HepG2 (cell line): ENCODE measurements around the gene DENND1C. TPM values are rescaled to one million over a fixed set of nuclear protein-coding genes. Genes with fewer than 3 reads are reported as not detected.

ENCODE experiments used
- BRD4 ChIP-seq: sonication (generic); formaldehyde crosslinking; IDR thresholded peaks from 2 replicates; pipeline ENCODE4 v1.4.0; 2020; ENCODE audit warnings: missing genetic modification reagents
- FIP1L1 ChIP-seq: fragments of 200-400 bp; formaldehyde crosslinking; IDR thresholded peaks from 2 replicates; pipeline ENCODE4 v1.6.1; 2018; ENCODE audit warnings: low read depth, mild to moderate bottlenecking, low read length, moderate library complexity, borderline replicate concordance; ENCODE audit not compliant: insufficient read depth
- FOXA3 ChIP-seq: IDR thresholded peaks from 2 replicates; pipeline ENCODE4 v1.6.1; 2016; ENCODE audit warnings: missing genetic modification reagents, missing compliant biosample characterization
- HMG20B ChIP-seq: conservative IDR thresholded peaks from 2 replicates; pipeline ENCODE4 v1.6.1; 2016; ENCODE audit warnings: missing genetic modification reagents, missing compliant biosample characterization
- ISL2 ChIP-seq: sonication (generic); formaldehyde crosslinking; IDR thresholded peaks from 2 replicates; pipeline ENCODE4 v1.5.0; 2020; ENCODE audit warnings: missing genetic modification reagents
- KLF11 ChIP-seq: IDR thresholded peaks from 2 replicates; pipeline ENCODE4 v1.6.1; 2016; ENCODE audit warnings: missing compliant biosample characterization
- NKX3-1 ChIP-seq: sonication (generic); formaldehyde crosslinking; IDR thresholded peaks from 2 replicates; pipeline ENCODE4 v1.5.0; 2020; ENCODE audit warnings: missing genetic modification reagents
- NRL ChIP-seq: sonication (generic); formaldehyde crosslinking; IDR thresholded peaks from 2 replicates; pipeline ENCODE4 v1.5.0; 2020; ENCODE audit warnings: missing genetic modification reagents, mild to moderate bottlenecking, moderate library complexity, borderline replicate concordance
- POLR2G ChIP-seq: fragments of 200-400 bp; formaldehyde crosslinking; IDR thresholded peaks from 2 replicates; pipeline ENCODE4 v1.6.1; 2018; ENCODE audit warnings: mild to moderate bottlenecking, low read depth, low read length, moderate library complexity
- PPARG ChIP-seq: conservative IDR thresholded peaks from 2 replicates; pipeline ENCODE4 v1.6.1; 2016; ENCODE audit warnings: missing biosample characterization, missing genetic modification reagents
- RBM22 ChIP-seq: fragments of 200-400 bp; formaldehyde crosslinking; optimal IDR thresholded peaks from 2 replicates; pipeline ENCODE3; 2017; ENCODE audit warnings: mild to moderate bottlenecking, low read length, moderate library complexity
- RELA ChIP-seq: sonication (generic); formaldehyde crosslinking; IDR thresholded peaks from 2 replicates; pipeline ENCODE4 v1.4.0; 2020; ENCODE audit warnings: missing genetic modification reagents
- SMARCC2 ChIP-seq: fragments of 450-650 bp; IDR thresholded peaks from 2 replicates; pipeline ENCODE4 v1.6.1; 2017; ENCODE audit warnings: antibody characterized with exemption, mild to moderate bottlenecking
- SRY ChIP-seq: sonication (generic); formaldehyde crosslinking; IDR thresholded peaks from 2 replicates; pipeline ENCODE4 v1.8.0; 2022; ENCODE audit warnings: mild to moderate bottlenecking, missing genetic modification reagents
- TEAD3 ChIP-seq: optimal IDR thresholded peaks from 2 replicates; pipeline ENCODE3; 2016; ENCODE audit warnings: borderline replicate concordance
- ZBTB3 ChIP-seq: sonication (generic); formaldehyde crosslinking; IDR thresholded peaks from 2 replicates; pipeline ENCODE4 v1.4.0; 2020; ENCODE audit warnings: low read depth, mild to moderate bottlenecking, moderate library complexity, missing genetic modification reagents, borderline replicate concordance
- ZNF333 ChIP-seq: sonication (generic); formaldehyde crosslinking; IDR thresholded peaks from 2 replicates; pipeline ENCODE4 v1.4.0; 2020; ENCODE audit warnings: mild to moderate bottlenecking, missing genetic modification reagents, borderline replicate concordance
- ZNF343 ChIP-seq: sonication (generic); formaldehyde crosslinking; IDR thresholded peaks from 2 replicates; pipeline ENCODE4 v1.4.0; 2020; ENCODE audit warnings: mild to moderate bottlenecking, missing genetic modification reagents
- ZNF562 ChIP-seq: sonication (generic); formaldehyde crosslinking; IDR thresholded peaks from 2 replicates; pipeline ENCODE4 v1.8.0; 2022; ENCODE audit warnings: missing genetic modification reagents, borderline replicate concordance
- ZNF572 ChIP-seq: sonication (generic); formaldehyde crosslinking; IDR thresholded peaks from 2 replicates; pipeline ENCODE4 v1.5.1; 2020; ENCODE audit warnings: mild to moderate bottlenecking, missing genetic modification reagents
- polyA plus RNA-seq, 8 experiments: library from polyadenylated mRNA; depleted of rRNA in 3 of 8; stranded (reverse) in 7 of 8; unstranded in 1 of 8; fragments of >200 nt; fragmentation: Illumina TruSeq in 4 of 8; extraction: Trizol in 4 of 8; gene quantifications; 2 replicates each; pipeline versions ENCODE4 v1.2.1 to v1.2.3, GENCODE V29; 2011 to 2016; ENCODE audit warnings: low read depth in 4 of 8, missing spikeins in 1 of 8, mixed read lengths in 1 of 8; ENCODE audit not compliant: insufficient read depth in 1 of 8
- total RNA-seq, 5 experiments: library from RNA; depleted of rRNA; stranded (reverse); fragments of >200 nt; fragmentation: Illumina TruSeq; extraction: Trizol; gene quantifications; 2 replicates each; pipeline ENCODE4 v1.2.3, GENCODE V29; 2016; ENCODE audit warnings: low read depth in 1 of 5
- TF ChIP-seq, protein P1 (sequence below): sonication (generic); formaldehyde crosslinking; conservative IDR thresholded peaks from 2 replicates; pipeline ENCODE4 v1.5.0; 2020; ENCODE audit warnings: missing genetic modification reagents
- TF ChIP-seq, protein P2 (sequence below): fragments of 450-650 bp; IDR thresholded peaks from 2 replicates; pipeline ENCODE4 v1.6.1; 2017
- TF ChIP-seq, protein P3 (sequence below): sonication (generic); formaldehyde crosslinking; IDR thresholded peaks from 2 replicates; pipeline ENCODE4 v1.9.0; 2021; ENCODE audit warnings: missing genetic modification reagents, borderline replicate concordance
- TF ChIP-seq, protein P4 (sequence below): sonication (generic); formaldehyde crosslinking; IDR thresholded peaks from 2 replicates; pipeline ENCODE4 v1.8.1; 2023; ENCODE audit warnings: mild to moderate bottlenecking, moderate library complexity, missing genetic modification reagents
- TF ChIP-seq, protein P5 (sequence below): sonication (generic); formaldehyde crosslinking; IDR thresholded peaks from 2 replicates; pipeline ENCODE4 v1.4.0; 2020; ENCODE audit warnings: missing genetic modification reagents

Gene DENND1C
- total and polyA plus RNA-seq, 2 of the 13 experiments (the other 11 are each of a cell fraction or from before 2014, with no cell fraction given): 0.04 to 0.73 TPM

DNA sequence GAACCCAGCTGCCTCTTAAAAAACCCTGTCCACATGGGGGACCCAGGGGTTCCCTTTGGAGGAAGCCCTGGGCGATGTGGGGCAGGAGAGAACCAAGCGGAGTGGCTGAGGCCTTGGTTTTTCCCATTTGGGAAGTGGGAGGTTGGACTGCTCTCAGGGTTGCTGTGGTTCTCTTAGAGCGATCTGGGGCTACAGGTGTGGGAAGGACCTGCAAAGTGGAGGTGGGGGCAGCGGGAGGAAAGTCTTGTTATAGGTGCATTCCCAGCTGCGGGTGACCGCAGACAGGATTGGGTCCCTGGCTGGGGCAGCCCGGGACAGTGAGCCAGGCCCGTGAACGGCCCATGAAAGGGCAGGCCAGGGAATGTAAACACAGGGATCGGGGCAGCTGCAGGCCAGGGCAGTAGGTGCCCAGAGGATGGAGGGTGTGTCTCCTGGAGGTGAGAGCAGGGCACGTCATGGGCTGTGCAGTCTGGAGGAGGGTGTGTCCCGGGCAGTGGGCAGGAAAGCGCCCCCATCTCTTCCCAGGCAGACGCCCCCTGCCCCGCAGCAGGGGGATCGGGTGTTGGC lies 22.8 kb downstream of the DENND1C start (continued):
- TF ChIP-seq, protein P1, sequence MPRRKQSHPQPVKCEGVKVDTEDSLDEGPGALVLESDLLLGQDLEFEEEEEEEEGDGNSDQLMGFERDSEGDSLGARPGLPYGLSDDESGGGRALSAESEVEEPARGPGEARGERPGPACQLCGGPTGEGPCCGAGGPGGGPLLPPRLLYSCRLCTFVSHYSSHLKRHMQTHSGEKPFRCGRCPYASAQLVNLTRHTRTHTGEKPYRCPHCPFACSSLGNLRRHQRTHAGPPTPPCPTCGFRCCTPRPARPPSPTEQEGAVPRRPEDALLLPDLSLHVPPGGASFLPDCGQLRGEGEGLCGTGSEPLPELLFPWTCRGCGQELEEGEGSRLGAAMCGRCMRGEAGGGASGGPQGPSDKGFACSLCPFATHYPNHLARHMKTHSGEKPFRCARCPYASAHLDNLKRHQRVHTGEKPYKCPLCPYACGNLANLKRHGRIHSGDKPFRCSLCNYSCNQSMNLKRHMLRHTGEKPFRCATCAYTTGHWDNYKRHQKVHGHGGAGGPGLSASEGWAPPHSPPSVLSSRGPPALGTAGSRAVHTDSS (CRISPR knock-in tag): no peak
- TF ChIP-seq SMARCC2: no peak
- TF ChIP-seq, protein P2, sequence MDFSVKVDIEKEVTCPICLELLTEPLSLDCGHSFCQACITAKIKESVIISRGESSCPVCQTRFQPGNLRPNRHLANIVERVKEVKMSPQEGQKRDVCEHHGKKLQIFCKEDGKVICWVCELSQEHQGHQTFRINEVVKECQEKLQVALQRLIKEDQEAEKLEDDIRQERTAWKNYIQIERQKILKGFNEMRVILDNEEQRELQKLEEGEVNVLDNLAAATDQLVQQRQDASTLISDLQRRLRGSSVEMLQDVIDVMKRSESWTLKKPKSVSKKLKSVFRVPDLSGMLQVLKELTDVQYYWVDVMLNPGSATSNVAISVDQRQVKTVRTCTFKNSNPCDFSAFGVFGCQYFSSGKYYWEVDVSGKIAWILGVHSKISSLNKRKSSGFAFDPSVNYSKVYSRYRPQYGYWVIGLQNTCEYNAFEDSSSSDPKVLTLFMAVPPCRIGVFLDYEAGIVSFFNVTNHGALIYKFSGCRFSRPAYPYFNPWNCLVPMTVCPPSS: no peak
- no peak for TF ChIP-seq ZNF343 (CRISPR knock-in tag)
- no peak for TF ChIP-seq ZBTB3 (CRISPR knock-in tag)
- TF ChIP-seq ZNF333: no peak
- TF ChIP-seq RBM22: no peak
- no peak for TF ChIP-seq FIP1L1
- TF ChIP-seq, protein P3, sequence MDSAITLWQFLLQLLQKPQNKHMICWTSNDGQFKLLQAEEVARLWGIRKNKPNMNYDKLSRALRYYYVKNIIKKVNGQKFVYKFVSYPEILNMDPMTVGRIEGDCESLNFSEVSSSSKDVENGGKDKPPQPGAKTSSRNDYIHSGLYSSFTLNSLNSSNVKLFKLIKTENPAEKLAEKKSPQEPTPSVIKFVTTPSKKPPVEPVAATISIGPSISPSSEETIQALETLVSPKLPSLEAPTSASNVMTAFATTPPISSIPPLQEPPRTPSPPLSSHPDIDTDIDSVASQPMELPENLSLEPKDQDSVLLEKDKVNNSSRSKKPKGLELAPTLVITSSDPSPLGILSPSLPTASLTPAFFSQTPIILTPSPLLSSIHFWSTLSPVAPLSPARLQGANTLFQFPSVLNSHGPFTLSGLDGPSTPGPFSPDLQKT (CRISPR knock-in tag): no peak
- TF ChIP-seq TEAD3 (CRISPR knock-in tag): peak; percentile 45
- TF ChIP-seq NKX3-1 (CRISPR knock-in tag): no peak
- TF ChIP-seq BRD4 (CRISPR knock-in tag): no peak
- no peak for TF ChIP-seq ISL2 (CRISPR knock-in tag)
- no peak for TF ChIP-seq KLF11 (CRISPR knock-in tag)
- no peak for TF ChIP-seq ZNF572 (CRISPR knock-in tag)
- no peak for TF ChIP-seq SRY (CRISPR knock-in tag)
- TF ChIP-seq, protein P4, sequence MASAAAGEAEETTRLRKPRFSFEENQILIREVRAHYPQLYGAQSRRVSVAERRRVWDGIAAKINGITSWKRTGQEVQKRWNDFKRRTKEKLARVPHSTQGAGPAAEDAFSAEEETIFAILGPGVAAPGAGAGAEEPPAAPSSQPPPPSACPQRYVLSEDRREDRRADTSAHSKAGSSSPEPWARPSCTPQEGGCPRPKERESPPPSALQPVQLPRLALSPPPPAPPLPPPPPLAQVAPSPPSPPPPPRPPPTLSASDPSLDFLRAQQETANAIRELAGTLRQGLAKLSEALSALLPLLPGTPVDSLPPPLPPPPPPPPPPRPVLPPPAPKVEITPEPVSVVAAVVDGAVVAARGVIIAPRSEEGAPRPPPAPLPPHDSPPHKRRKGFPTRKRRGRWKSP: no peak
- no peak for TF ChIP-seq RELA (CRISPR knock-in tag)
- TF ChIP-seq HMG20B (CRISPR knock-in tag): no peak
- TF ChIP-seq ZNF562 (CRISPR knock-in tag): no peak
- no peak for TF ChIP-seq PPARG
- TF ChIP-seq, protein P5, sequence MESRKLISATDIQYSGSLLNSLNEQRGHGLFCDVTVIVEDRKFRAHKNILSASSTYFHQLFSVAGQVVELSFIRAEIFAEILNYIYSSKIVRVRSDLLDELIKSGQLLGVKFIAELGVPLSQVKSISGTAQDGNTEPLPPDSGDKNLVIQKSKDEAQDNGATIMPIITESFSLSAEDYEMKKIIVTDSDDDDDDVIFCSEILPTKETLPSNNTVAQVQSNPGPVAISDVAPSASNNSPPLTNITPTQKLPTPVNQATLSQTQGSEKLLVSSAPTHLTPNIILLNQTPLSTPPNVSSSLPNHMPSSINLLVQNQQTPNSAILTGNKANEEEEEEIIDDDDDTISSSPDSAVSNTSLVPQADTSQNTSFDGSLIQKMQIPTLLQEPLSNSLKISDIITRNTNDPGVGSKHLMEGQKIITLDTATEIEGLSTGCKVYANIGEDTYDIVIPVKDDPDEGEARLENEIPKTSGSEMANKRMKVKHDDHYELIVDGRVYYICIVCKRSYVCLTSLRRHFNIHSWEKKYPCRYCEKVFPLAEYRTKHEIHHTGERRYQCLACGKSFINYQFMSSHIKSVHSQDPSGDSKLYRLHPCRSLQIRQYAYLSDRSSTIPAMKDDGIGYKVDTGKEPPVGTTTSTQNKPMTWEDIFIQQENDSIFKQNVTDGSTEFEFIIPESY (CRISPR knock-in tag): no peak
- TF ChIP-seq POLR2G: no peak
- TF ChIP-seq FOXA3 (CRISPR knock-in tag): peak; percentile 57
- no peak for TF ChIP-seq NRL (CRISPR knock-in tag)
